HG03378 (cell line): ENCODE results near the gene LRRTM1.

Source experiments
- ATAC-seq: cut with Tn5 transposase; IDR thresholded peaks from one replicate; pipeline ENCODE4 v1.9.1; 2021; ENCODE audit warnings: mild to moderate bottlenecking, moderate library complexity; ENCODE audit not compliant: unreplicated experiment

The LRRTM1 gene

GRCh38 chr2:80303006-80303908 is 1.3 kb downstream of the LRRTM1 start:
- no peak for ATAC-seq

- no peak for ATAC-seq
Measured at GRCh38 chr2:80302314-80303005, 2.1 kb downstream of the LRRTM1 start.

GRCh38 chr2:80302001-80302313 is 2.6 kb downstream of the LRRTM1 start:
- ATAC-seq: no peak

GRCh38 chr2:80300954-80301353 is 3.6 kb downstream of the LRRTM1 start:
- no peak for ATAC-seq

- no peak for ATAC-seq
Measured at GRCh38 chr2:80300346-80300745, 4.2 kb downstream of the LRRTM1 start.

GRCh38 chr2:80299661-80300060 is 4.9 kb downstream of the LRRTM1 start:
- no peak for ATAC-seq

GRCh38 chr2:80298954-80299353 is 5.6 kb downstream of the LRRTM1 start:
- ATAC-seq: no peak

GRCh38 chr2:80293039-80293438 is 11.5 kb downstream of the LRRTM1 start:
- no peak for ATAC-seq

GRCh38 chr2:80292474-80292873 is 12.1 kb downstream of the LRRTM1 start:
- ATAC-seq: no peak

- ATAC-seq: no peak
Measured at GRCh38 chr2:80291656-80292055, 12.9 kb downstream of the LRRTM1 start.

- no peak for ATAC-seq
Measured at GRCh38 chr2:80288576-80288975, 16.0 kb downstream of the LRRTM1 start.

- ATAC-seq: no peak
Measured at GRCh38 chr2:80281049-80281448, 23.5 kb downstream of the LRRTM1 start.

- ATAC-seq: no peak
Measured at GRCh38 chr2:80280598-80280997, 24.0 kb downstream of the LRRTM1 start.

- ATAC-seq: no peak
Measured at GRCh38 chr2:80269806-80270205, 34.7 kb downstream of the LRRTM1 start.

- no peak for ATAC-seq
Measured at GRCh38 chr2:80266231-80266630, 38.3 kb downstream of the LRRTM1 start.

- no peak for ATAC-seq
Measured at GRCh38 chr2:80259292-80259691, 45.3 kb downstream of the LRRTM1 start.

- no peak for ATAC-seq
Measured at GRCh38 chr2:80258793-80259192, 45.8 kb downstream of the LRRTM1 start.

- no peak for ATAC-seq
Measured at GRCh38 chr2:80258341-80258740, 46.2 kb downstream of the LRRTM1 start.

GRCh38 chr2:80257450-80257849 is 47.1 kb downstream of the LRRTM1 start:
- no peak for ATAC-seq

- no peak for ATAC-seq
Measured at GRCh38 chr2:80256782-80257167, 47.8 kb downstream of the LRRTM1 start.

- ATAC-seq: no peak
Measured at GRCh38 chr2:80255918-80256781, 48.4 kb downstream of the LRRTM1 start.
